GM18505 (cell line): ENCODE data around the gene RPGRIP1.
"Not testable (repeated sequence)": the region's sequence is repeated elsewhere in the genome, so short reads cannot be mapped to it uniquely, and the experiment has no call there.

Experiments
- ATAC-seq: cut with Tn5 transposase; IDR thresholded peaks from one replicate; pipeline ENCODE4 v1.9.1; 2021; ENCODE audit not compliant: unreplicated experiment
- POLR2A ChIP-seq: IDR thresholded peaks from 4 replicates; pipeline ENCODE4 v1.6.1; 2011; ENCODE audit warnings: borderline replicate concordance; ENCODE audit not compliant: insufficient read depth, insufficient read length; ENCODE audit errors: extremely low read depth

RPGRIP1 gene

GRCh38 chr14:21299562-21300130 is 19.8 kb downstream of the RPGRIP1 start:
- TF ChIP-seq POLR2A = no peak
- ATAC-seq = no peak

- no peak for ATAC-seq
- no peak for TF ChIP-seq POLR2A
Measured at GRCh38 chr14:21300892-21301291, 21.0 kb downstream of the RPGRIP1 start.

- ATAC-seq = no peak
- no peak for TF ChIP-seq POLR2A
Measured at GRCh38 chr14:21302013-21302835, 22.3 kb downstream of the RPGRIP1 start.

GRCh38 chr14:21302836-21303140 is 22.9 kb downstream of the RPGRIP1 start:
- ATAC-seq = not testable (repeated sequence)

- TF ChIP-seq POLR2A = no peak
- ATAC-seq = no peak
Measured at GRCh38 chr14:21307637-21308036, 27.8 kb downstream of the RPGRIP1 start.

GRCh38 chr14:21308132-21308478 is 28.2 kb downstream of the RPGRIP1 start:
- no peak for TF ChIP-seq POLR2A
- no peak for ATAC-seq

GRCh38 chr14:21308479-21309237 is 28.8 kb downstream of the RPGRIP1 start:
- TF ChIP-seq POLR2A = peak; percentile 93
- peak; percentile 74 for ATAC-seq

- no peak for ATAC-seq
- no peak for TF ChIP-seq POLR2A
Measured at GRCh38 chr14:21309238-21309636, 29.4 kb downstream of the RPGRIP1 start.

GRCh38 chr14:21309956-21310355 is 30.1 kb downstream of the RPGRIP1 start:
- no peak for ATAC-seq
- TF ChIP-seq POLR2A = no peak

- ATAC-seq = no peak
- no peak for TF ChIP-seq POLR2A
Measured at GRCh38 chr14:21311614-21312013, 31.7 kb downstream of the RPGRIP1 start.

- no peak for ATAC-seq
- TF ChIP-seq POLR2A = no peak
Measured at GRCh38 chr14:21313512-21313911, 33.6 kb downstream of the RPGRIP1 start.

- TF ChIP-seq POLR2A = no peak
- peak; percentile 67 for ATAC-seq
Measured at GRCh38 chr14:21317398-21317797, 37.5 kb downstream of the RPGRIP1 start.

GRCh38 chr14:21320913-21321312 is 41.0 kb downstream of the RPGRIP1 start:
- TF ChIP-seq POLR2A = no peak
- ATAC-seq = no peak

GRCh38 chr14:21322716-21323115 is 42.8 kb downstream of the RPGRIP1 start:
- TF ChIP-seq POLR2A = no peak
- ATAC-seq = no peak
